Panc1 (cell line): ENCODE measurements around the gene CADPS2.

Experiments
- CTCF ChIP-seq: fragments of 450-650 bp; IDR thresholded peaks from 2 replicates; pipeline ENCODE4 v1.5.1; 2017; ENCODE audit warnings: mild to moderate bottlenecking
- POLR2AphosphoS5 ChIP-seq: IDR thresholded peaks from 2 replicates; pipeline ENCODE4 v1.6.1; 2012; ENCODE audit warnings: mild to moderate bottlenecking, low read depth, low read length, moderate library complexity
- SIN3A ChIP-seq: IDR thresholded peaks from 2 replicates; pipeline ENCODE4 v1.6.1; 2012; ENCODE audit warnings: low read depth, mild to moderate bottlenecking, low read length, moderate library complexity, borderline replicate concordance; ENCODE audit not compliant: insufficient read depth
- TCF7L2 ChIP-seq: IDR thresholded peaks from 2 replicates; pipeline ENCODE4 v1.6.1; 2011; ENCODE audit warnings: mild to moderate bottlenecking, low read depth, low read length, inconsistent platforms
- TF ChIP-seq, protein P1 (sequence below), 2 experiments: IDR thresholded peaks; 2 replicates each; pipeline ENCODE4 v1.6.1; 2011 to 2012; ENCODE audit warnings: low read depth in 2 of 2, control low read depth in 1 of 2, low read length in 1 of 2, mild to moderate bottlenecking in 1 of 2, moderate library complexity in 1 of 2; ENCODE audit not compliant: insufficient read depth in 1 of 2

GRCh38 chr7:122605929-122606328 is 280.3 kb downstream of the CADPS2 start:
- TF ChIP-seq CTCF (no peak), POLR2AphosphoS5 (no peak), TCF7L2 (no peak), SIN3A (no peak)
- TF ChIP-seq, protein P1, sequence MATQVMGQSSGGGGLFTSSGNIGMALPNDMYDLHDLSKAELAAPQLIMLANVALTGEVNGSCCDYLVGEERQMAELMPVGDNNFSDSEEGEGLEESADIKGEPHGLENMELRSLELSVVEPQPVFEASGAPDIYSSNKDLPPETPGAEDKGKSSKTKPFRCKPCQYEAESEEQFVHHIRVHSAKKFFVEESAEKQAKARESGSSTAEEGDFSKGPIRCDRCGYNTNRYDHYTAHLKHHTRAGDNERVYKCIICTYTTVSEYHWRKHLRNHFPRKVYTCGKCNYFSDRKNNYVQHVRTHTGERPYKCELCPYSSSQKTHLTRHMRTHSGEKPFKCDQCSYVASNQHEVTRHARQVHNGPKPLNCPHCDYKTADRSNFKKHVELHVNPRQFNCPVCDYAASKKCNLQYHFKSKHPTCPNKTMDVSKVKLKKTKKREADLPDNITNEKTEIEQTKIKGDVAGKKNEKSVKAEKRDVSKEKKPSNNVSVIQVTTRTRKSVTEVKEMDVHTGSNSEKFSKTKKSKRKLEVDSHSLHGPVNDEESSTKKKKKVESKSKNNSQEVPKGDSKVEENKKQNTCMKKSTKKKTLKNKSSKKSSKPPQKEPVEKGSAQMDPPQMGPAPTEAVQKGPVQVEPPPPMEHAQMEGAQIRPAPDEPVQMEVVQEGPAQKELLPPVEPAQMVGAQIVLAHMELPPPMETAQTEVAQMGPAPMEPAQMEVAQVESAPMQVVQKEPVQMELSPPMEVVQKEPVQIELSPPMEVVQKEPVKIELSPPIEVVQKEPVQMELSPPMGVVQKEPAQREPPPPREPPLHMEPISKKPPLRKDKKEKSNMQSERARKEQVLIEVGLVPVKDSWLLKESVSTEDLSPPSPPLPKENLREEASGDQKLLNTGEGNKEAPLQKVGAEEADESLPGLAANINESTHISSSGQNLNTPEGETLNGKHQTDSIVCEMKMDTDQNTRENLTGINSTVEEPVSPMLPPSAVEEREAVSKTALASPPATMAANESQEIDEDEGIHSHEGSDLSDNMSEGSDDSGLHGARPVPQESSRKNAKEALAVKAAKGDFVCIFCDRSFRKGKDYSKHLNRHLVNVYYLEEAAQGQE (IDR thresholded peaks at IDR 0.05; ENCODE audit: insufficient read depth in 1 of 2, low read depth in 2 of 2, low read length in 1 of 2): no peak
